GM06990 (cell line): Measurements from ENCODE around the gene COL25A1.
"Not testable (repeated sequence)": the region's sequence is repeated elsewhere in the genome, so short reads cannot be mapped to it uniquely, and the experiment has no call there.

Source experiments
- DNase-seq: peaks from one replicate; pipeline ENCODE4 v3.0.0-alpha.2; 2011; ENCODE audit not compliant: insufficient read length; ENCODE audit errors: extremely low read depth
- H3K27me3 ChIP-seq: replicated peaks from 2 replicates; pipeline ENCODE4 v1.6.0; 2011; ENCODE audit warnings: low read length; ENCODE audit not compliant: control insufficient read depth, insufficient read depth
- H3K36me3 ChIP-seq: 2 replicates; pipeline ENCODE4 v1.5.1; 2011; ENCODE audit warnings: low read length; ENCODE audit not compliant: control insufficient read depth, insufficient read depth
- H3K4me3 ChIP-seq: replicated peaks from 2 replicates; pipeline ENCODE4 v1.5.1; 2011; ENCODE audit warnings: low read depth, mild to moderate bottlenecking, control low read depth, low read length
- CTCF ChIP-seq: IDR thresholded peaks from 2 replicates; pipeline ENCODE4 v1.5.1; 2011; ENCODE audit warnings: low read length, control low read depth, mild to moderate bottlenecking, inconsistent platforms; ENCODE audit not compliant: insufficient read depth, poor library complexity, severe bottlenecking

COL25A1 gene

GRCh38 chr4:109148577-109149075 lies 153.8 kb downstream of the COL25A1 start:
- TF ChIP-seq CTCF: no peak
- no peaks in the 10 kb centered on the region for H3K36me3 ChIP-seq
- H3K27me3 ChIP-seq: no peaks in the 10 kb centered on the region
- no peak overlapping the region for H3K4me3 ChIP-seq
- no peak for DNase-seq

GRCh38 chr4:109147135-109147534 lies 155.3 kb downstream of the COL25A1 start:
- no peak for DNase-seq
- TF ChIP-seq CTCF: no peak
- no peaks in the 10 kb centered on the region for H3K36me3 ChIP-seq

GRCh38 chr4:109146499-109146898 lies 156.0 kb downstream of the COL25A1 start:
- Histone ChIP-seq H3K4me3 (no peak overlapping the region), H3K27me3 (no peaks in the 10 kb centered on the region), H3K36me3 (no peaks in the 10 kb centered on the region)
- no peak for DNase-seq
- no peak for TF ChIP-seq CTCF

More at GRCh38 chr4:109147135-109147534, 155.3 kb downstream of the COL25A1 start:
- Histone ChIP-seq H3K27me3 (no peaks in the 10 kb centered on the region), H3K4me3 (no peak overlapping the region)

GRCh38 chr4:109138125-109138524 lies 164.3 kb downstream of the COL25A1 start:
- not testable (repeated sequence) for H3K27me3 ChIP-seq, H3K36me3 ChIP-seq, H3K4me3 ChIP-seq, DNase-seq

- H3K36me3 ChIP-seq: no peaks in the 10 kb centered on the region
- H3K27me3 ChIP-seq: no peaks in the 10 kb centered on the region
- no peak overlapping the region for H3K4me3 ChIP-seq
- no peak for DNase-seq
- no peak for TF ChIP-seq CTCF
These were observed 167.5 kb downstream of the COL25A1 start for GRCh38 chr4:109134921-109135320.

GRCh38 chr4:109134268-109134667 lies 168.2 kb downstream of the COL25A1 start:
- no peaks in the 10 kb centered on the region for H3K27me3 ChIP-seq
- H3K36me3 ChIP-seq: no peaks in the 10 kb centered on the region
- DNase-seq: no peak
- TF ChIP-seq CTCF: no peak
- H3K4me3 ChIP-seq: no peak overlapping the region
